Coronary artery (tissue), 2 donors: ENCODE results near the gene MDN1.

Source experiments
- DNase-seq: peaks from one replicate; pipeline ENCODE4 v3.0.0-alpha.2; 2017; ENCODE audit warnings: low spot score
- H3K27ac ChIP-seq, 2 donors: fragments of 200-600 bp; sonication (generic); one replicate each; pipeline ENCODE4 v1.5.1; 2016 to 2019
- H3K4me3 ChIP-seq: fragments of 200-600 bp; sonication (generic); 2 replicates; pipeline ENCODE4 v1.5.1; 2016; ENCODE audit warnings: mild to moderate bottlenecking, moderate library complexity
- CTCF ChIP-seq: fragments of 200-600 bp; sonication (generic); IDR thresholded peaks from one replicate; pipeline ENCODE4 v1.5.1; 2019; ENCODE audit warnings: antibody characterized with exemption

MDN1 gene

GRCh38 chr6:89768324-89768723 is 51.3 kb downstream of the MDN1 start:
- TF ChIP-seq CTCF, result no peak
- DNase-seq, result no peak
- Histone ChIP-seq H3K4me3 (no peak overlapping the region), H3K27ac (no peak overlapping the region)

DNA sequence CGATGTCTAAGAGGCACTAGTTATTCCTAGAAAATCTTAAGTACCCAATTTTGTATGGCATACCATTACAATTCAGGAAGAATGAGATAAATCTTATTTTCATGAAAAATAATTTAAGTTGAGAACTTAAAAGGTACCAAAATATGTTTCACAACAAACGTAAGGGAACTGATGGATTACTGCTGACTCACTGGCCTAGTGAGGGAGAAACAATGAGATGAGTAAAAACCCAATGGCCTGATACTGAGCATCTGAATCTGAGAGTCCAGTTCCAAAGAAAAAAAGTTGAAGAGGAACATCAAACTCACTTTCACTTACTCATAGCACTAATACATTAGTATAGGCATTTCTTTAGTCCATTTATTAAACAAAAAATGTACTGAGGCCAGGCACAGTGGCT is 56.0 kb downstream of the MDN1 start:
- no peak overlapping the region for H3K27ac ChIP-seq
- no peak overlapping the region for H3K4me3 ChIP-seq
- TF ChIP-seq CTCF, result no peak
- no peak for DNase-seq

DNA sequence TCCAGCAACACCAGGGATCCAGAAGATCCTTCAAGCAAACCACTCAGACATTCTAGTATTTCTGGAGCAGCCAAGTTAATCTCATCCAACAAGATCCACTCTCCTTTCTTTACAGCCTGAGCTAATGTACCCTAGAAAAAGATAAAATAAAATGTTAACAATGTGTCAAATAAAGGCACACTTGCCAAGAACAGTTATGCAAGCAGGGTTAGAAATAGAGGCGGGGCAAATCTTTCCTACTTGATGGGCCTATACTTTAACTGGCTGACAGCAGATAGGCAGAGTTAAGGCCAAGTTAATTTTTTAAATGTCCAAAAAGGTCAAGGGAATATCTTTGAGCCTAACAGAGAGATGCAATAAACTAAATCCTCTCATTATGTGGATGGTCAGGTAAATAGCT is 60.8 kb downstream of the MDN1 start:
- H3K4me3 ChIP-seq, result no peak overlapping the region
- no peak for TF ChIP-seq CTCF
- H3K27ac ChIP-seq, result no peak overlapping the region
- no peak for DNase-seq

- no peak for DNase-seq
- Histone ChIP-seq H3K4me3 (no peak overlapping the region), H3K27ac (no peak overlapping the region)
- no peak for TF ChIP-seq CTCF
These were observed 69.3 kb downstream of the MDN1 start for GRCh38 chr6:89750338-89750737.

- TF ChIP-seq CTCF, result no peak
- no peak for DNase-seq
- Histone ChIP-seq H3K27ac (no peak overlapping the region), H3K4me3 (no peak overlapping the region)
These were observed 69.7 kb downstream of the MDN1 start for GRCh38 chr6:89749918-89750317.

DNA sequence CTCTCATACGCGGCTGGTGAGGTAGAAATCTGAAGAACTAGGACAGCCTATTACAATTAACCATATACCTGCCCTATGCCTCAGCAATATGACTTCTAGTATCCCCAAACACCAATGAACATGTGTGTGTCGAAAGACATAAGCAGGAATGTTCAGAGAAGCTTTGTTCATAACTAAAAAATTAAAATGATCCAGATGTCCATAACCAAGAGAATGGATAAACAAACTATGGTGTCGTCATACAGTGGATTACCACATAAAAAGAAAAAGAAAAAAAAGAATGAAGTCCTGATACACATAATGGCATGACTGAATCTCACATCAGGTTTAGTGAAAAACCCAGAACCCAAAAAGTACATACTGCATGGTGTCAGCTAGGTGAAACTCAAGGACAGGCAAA is 73.9 kb downstream of the MDN1 start:
- no peak for DNase-seq
- H3K4me3 ChIP-seq, result no peak overlapping the region
- TF ChIP-seq CTCF, result no peak
- H3K27ac ChIP-seq, result no peak overlapping the region

DNA sequence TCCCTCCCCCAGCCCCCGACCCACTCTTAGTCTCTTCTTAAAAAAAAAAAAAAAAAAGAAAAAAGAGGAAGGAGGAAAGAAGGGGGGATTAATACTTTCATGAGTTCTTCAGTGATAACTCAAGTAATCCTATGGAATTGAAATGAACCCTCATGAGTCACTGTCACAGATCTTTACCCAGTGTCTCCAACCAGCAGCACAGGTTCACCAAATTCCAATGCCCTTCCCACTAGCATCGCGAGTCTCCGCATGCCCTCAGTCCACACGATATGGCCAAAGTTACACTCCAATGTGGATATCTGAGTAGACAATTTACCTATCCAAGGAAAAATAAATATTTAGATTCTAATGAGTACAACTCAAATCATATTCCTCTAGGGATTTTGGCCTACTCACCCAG is 74.5 kb downstream of the MDN1 start:
- no peak for DNase-seq
- TF ChIP-seq CTCF, result no peak
- Histone ChIP-seq H3K27ac (no peak overlapping the region), H3K4me3 (no peak overlapping the region)
